ENCODE measurements around the gene CPAMD8.

The CPAMD8 gene

GRCh38 chr19:16853066-16853465, 173.5 kb downstream of the CPAMD8 start:
- no peak for DNase-seq (ENCODE audit: low read depth)
- TF ChIP-seq, protein P1, sequence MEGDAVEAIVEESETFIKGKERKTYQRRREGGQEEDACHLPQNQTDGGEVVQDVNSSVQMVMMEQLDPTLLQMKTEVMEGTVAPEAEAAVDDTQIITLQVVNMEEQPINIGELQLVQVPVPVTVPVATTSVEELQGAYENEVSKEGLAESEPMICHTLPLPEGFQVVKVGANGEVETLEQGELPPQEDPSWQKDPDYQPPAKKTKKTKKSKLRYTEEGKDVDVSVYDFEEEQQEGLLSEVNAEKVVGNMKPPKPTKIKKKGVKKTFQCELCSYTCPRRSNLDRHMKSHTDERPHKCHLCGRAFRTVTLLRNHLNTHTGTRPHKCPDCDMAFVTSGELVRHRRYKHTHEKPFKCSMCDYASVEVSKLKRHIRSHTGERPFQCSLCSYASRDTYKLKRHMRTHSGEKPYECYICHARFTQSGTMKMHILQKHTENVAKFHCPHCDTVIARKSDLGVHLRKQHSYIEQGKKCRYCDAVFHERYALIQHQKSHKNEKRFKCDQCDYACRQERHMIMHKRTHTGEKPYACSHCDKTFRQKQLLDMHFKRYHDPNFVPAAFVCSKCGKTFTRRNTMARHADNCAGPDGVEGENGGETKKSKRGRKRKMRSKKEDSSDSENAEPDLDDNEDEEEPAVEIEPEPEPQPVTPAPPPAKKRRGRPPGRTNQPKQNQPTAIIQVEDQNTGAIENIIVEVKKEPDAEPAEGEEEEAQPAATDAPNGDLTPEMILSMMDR (IDR thresholded peaks at IDR 0.05; ENCODE audit: control insufficient read depth, insufficient read depth, low read depth, low read length, missing control alignments) = no peak
- no peak overlapping the region for H3K4me3 ChIP-seq (ENCODE audit: control insufficient read depth, low read depth, low read length)

DNA sequence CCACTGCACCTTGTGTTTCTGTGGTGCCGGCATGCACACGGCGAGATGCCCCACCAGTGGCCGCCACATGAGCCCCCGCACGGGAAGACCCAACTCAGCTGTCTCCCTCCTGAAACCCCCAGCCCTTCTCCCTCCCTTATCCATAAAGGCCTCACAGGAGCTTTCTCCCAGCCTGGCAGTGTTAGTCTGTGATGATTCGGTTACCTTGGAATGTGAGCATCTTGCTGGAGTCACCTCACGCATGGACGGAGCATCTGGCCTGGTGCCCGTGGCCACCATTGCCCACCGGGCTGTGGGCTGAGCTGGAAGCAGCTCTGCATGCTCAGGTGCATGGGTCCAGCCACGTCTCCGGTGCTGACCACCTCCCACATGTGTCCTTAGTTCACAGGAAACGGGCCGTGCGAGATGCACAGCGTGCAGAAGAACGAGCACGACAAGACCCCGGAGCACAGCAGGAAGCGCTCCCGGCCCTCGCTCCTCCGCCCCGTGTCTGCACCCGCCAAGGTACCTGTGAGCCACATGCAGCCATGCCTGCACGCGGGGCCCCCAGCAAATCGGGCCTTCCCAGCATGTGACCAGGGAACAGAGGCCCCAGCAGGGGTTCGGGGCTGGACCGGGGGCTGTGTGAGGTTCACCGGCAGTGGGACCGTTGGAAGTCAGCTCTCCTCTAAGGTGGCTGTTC, 175.4 kb downstream of the CPAMD8 start:
- TF ChIP-seq, protein P1 (IDR thresholded peaks at IDR 0.05; ENCODE audit: control insufficient read depth, insufficient read depth, low read depth, low read length, missing control alignments) = no peak
- H3K4me3 ChIP-seq (ENCODE audit: control insufficient read depth, low read depth, low read length) = no peak overlapping the region
- DNase-seq (ENCODE audit: low read depth) = no peak

GRCh38 chr19:16850133-16850532, 176.5 kb downstream of the CPAMD8 start:
- DNase-seq (ENCODE audit: low read depth) = no peak
- TF ChIP-seq, protein P1 (IDR thresholded peaks at IDR 0.05; ENCODE audit: control insufficient read depth, insufficient read depth, low read depth, low read length, missing control alignments) = no peak
- no peak overlapping the region for H3K4me3 ChIP-seq (ENCODE audit: control insufficient read depth, low read depth, low read length)

- TF ChIP-seq, protein P1 (IDR thresholded peaks at IDR 0.05; ENCODE audit: control insufficient read depth, insufficient read depth, low read depth, low read length, missing control alignments) = no peak
- H3K4me3 ChIP-seq (ENCODE audit: control insufficient read depth, low read depth, low read length) = no peak overlapping the region
- no peak for DNase-seq (ENCODE audit: low read depth)
Observed at GRCh38 chr19:16849168-16849567, 177.4 kb downstream of the CPAMD8 start.

GRCh38 chr19:16847430-16847829, 179.2 kb downstream of the CPAMD8 start:
- no peak overlapping the region for H3K4me3 ChIP-seq (ENCODE audit: control insufficient read depth, low read depth, low read length)
- TF ChIP-seq, protein P1 (IDR thresholded peaks at IDR 0.05; ENCODE audit: control insufficient read depth, insufficient read depth, low read depth, low read length, missing control alignments) = no peak
- no peak for DNase-seq (ENCODE audit: low read depth)

GRCh38 chr19:16846901-16847300, 179.7 kb downstream of the CPAMD8 start:
- H3K4me3 ChIP-seq (ENCODE audit: control insufficient read depth, low read depth, low read length) = no peak overlapping the region
- TF ChIP-seq, protein P1 (IDR thresholded peaks at IDR 0.05; ENCODE audit: control insufficient read depth, insufficient read depth, low read depth, low read length, missing control alignments) = no peak
- DNase-seq (ENCODE audit: low read depth) = no peak

All from AG09309 (cell line).